ENCODE results near the gene FLT1.

Gene FLT1

GRCh38 chr13:28299916-28300315 is 195.0 kb downstream of the FLT1 start:
- DNase-seq, result peak; percentile 50

GRCh38 chr13:28297341-28297740 is 197.6 kb downstream of the FLT1 start:
- DNase-seq, result no peak

- no peak for DNase-seq
Observed at GRCh38 chr13:28286263-28286662, 208.7 kb downstream of the FLT1 start.

- no peak for DNase-seq
Observed at GRCh38 chr13:28283600-28283999, 211.3 kb downstream of the FLT1 start.

- no peak for DNase-seq
Observed at GRCh38 chr13:28282451-28282850, 212.5 kb downstream of the FLT1 start.

GRCh38 chr13:28273919-28274318 is 221.0 kb downstream of the FLT1 start:
- DNase-seq, result no peak

- no peak for DNase-seq
Observed at GRCh38 chr13:28271056-28271840, 223.7 kb downstream of the FLT1 start.

- DNase-seq, result no peak
Observed at GRCh38 chr13:28268800-28269223, 226.1 kb downstream of the FLT1 start.

- DNase-seq, result no peak
Observed at GRCh38 chr13:28267497-28267896, 227.4 kb downstream of the FLT1 start.

GRCh38 chr13:28258417-28258816 is 236.5 kb downstream of the FLT1 start:
- no peak for DNase-seq

- no peak for DNase-seq
Observed at GRCh38 chr13:28257305-28257704, 237.6 kb downstream of the FLT1 start.

- no peak for DNase-seq
Observed at GRCh38 chr13:28252547-28252946, 242.4 kb downstream of the FLT1 start.

GRCh38 chr13:28251466-28251865 is 243.5 kb downstream of the FLT1 start:
- DNase-seq, result no peak

- DNase-seq, result no peak
Observed at GRCh38 chr13:28250542-28250941, 244.4 kb downstream of the FLT1 start.
